Measurements from ENCODE around the gene NRARP. TPM values are rescaled to one million over a fixed set of nuclear protein-coding genes. Genes with fewer than 3 reads are reported as not detected.

Gene NRARP
- total and polyA plus RNA-seq, 2 donors: 1.6 to 3.1 TPM

- no peak overlapping the region for H3K4me3 ChIP-seq (ENCODE audit: low read length in 2 of 2)
- peaks cover 76 to 82% of the 10 kb centered on the region in 2 donors for H3K27me3 ChIP-seq (ENCODE audit: control insufficient read depth in 2 of 2, insufficient read depth in 1 of 2, low read length in 1 of 2)
- WGBS: 60% methylated on average over 24 of the region's 24 CpGs
These were observed 5.1 kb downstream of the NRARP start for GRCh38 chr9:137296670-137297664.

GRCh38 chr9:137295849-137296669, 6.0 kb downstream of the NRARP start:
- Histone ChIP-seq H3K4me3 (ENCODE audit: low read length in 2 of 2) (peak overlapping the region in 1 of 2 donors; percentile 44), H3K36me3 (ENCODE audit: control insufficient read depth in 2 of 2, insufficient read depth in 2 of 2, low read length in 1 of 2) (no peaks in the 10 kb centered on the region), H3K9me3 (ENCODE audit: control insufficient read depth in 2 of 2, insufficient read depth in 1 of 2, low read length in 1 of 2) (peaks cover 3 to 15% of the 10 kb centered on the region in 2 donors), H3K27ac (ENCODE audit: low read depth in 1 of 2, low read length in 1 of 2) (no peak overlapping the region), H3K27me3 (ENCODE audit: control insufficient read depth in 2 of 2, insufficient read depth in 1 of 2, low read length in 1 of 2) (peaks cover 68 to 76% of the 10 kb centered on the region in 2 donors), H3K4me1 (ENCODE audit: control insufficient read depth in 2 of 2, insufficient read depth in 2 of 2, low read length in 2 of 2) (peaks cover 3 to 15% of the 10 kb centered on the region in 2 donors)
- WGBS: 22% methylated on average over 78 of the region's 78 CpGs
- no peak for DNase-seq (ENCODE audit: low read depth in 6 of 9, low spot score in 9 of 9)

More at GRCh38 chr9:137296670-137297664, 5.1 kb downstream of the NRARP start:
- Histone ChIP-seq H3K4me1 (ENCODE audit: control insufficient read depth in 2 of 2, insufficient read depth in 2 of 2, low read length in 2 of 2) (peaks cover 8 to 18% of the 10 kb centered on the region in 2 donors), H3K27ac (ENCODE audit: low read depth in 1 of 2, low read length in 1 of 2) (no peak overlapping the region), H3K9me3 (ENCODE audit: control insufficient read depth in 2 of 2, insufficient read depth in 1 of 2, low read length in 1 of 2) (peaks cover 3 to 15% of the 10 kb centered on the region in 2 donors), H3K36me3 (ENCODE audit: control insufficient read depth in 2 of 2, insufficient read depth in 2 of 2, low read length in 1 of 2) (no peaks in the 10 kb centered on the region)
- DNase-seq (ENCODE audit: low read depth in 6 of 9, low spot score in 9 of 9): no peak

DNA sequence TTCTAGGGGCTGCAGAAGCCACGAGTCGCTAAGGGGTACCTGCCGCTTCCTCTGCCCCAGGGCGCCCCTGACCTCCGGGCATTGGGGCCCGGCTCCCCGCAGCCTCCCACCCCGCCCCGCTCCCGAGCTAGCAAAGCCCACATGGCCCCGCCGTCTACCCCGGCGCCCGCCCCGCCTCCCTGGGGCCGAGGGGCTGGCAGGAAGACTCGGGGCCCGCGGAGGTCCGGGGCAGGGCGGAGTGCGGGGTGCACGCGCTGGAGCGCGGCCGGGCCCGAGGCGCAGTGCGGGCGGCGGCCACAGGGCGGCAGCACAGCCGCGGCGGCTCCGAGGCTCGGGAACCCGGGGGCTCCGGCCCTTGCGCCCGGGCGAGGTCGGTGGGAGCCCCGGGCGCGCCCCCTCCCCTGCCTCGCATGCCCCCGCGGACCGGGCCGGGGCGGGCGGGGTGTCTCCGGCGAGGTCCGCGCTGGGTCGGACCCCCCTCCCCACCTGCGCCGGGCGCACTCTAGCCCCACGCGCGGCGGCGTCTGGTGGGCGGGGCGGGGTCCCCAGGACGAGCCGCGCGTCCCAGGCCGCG, 6.7 kb downstream of the NRARP start:
- 2% methylated on average over 76 of the region's 76 CpGs for whole genome bisulfite sequencing
- DNase-seq (ENCODE audit: low read depth in 6 of 9, low spot score in 9 of 9): no peak
- H3K27ac ChIP-seq (ENCODE audit: low read depth in 1 of 2, low read length in 1 of 2): no peak overlapping the region

GRCh38 chr9:137294681-137295237, 7.3 kb downstream of the NRARP start:
- WGBS: 13% methylated on average over 35 of the region's 35 CpGs
- peaks cover 0 to 11% of the 10 kb centered on the region in 2 donors for H3K4me1 ChIP-seq (ENCODE audit: control insufficient read depth in 2 of 2, insufficient read depth in 2 of 2, low read length in 2 of 2)
- DNase-seq (ENCODE audit: low read depth in 6 of 9, low spot score in 9 of 9): no peak
- peaks cover 55 to 66% of the 10 kb centered on the region in 2 donors for H3K27me3 ChIP-seq (ENCODE audit: control insufficient read depth in 2 of 2, insufficient read depth in 1 of 2, low read length in 1 of 2)
- H3K27ac ChIP-seq (ENCODE audit: low read depth in 1 of 2, low read length in 1 of 2): no peak overlapping the region
- peaks cover 3 to 15% of the 10 kb centered on the region in 2 donors for H3K9me3 ChIP-seq (ENCODE audit: control insufficient read depth in 2 of 2, insufficient read depth in 1 of 2, low read length in 1 of 2)
- H3K36me3 ChIP-seq (ENCODE audit: control insufficient read depth in 2 of 2, insufficient read depth in 2 of 2, low read length in 1 of 2): no peaks in the 10 kb centered on the region
- H3K4me3 ChIP-seq (ENCODE audit: low read length in 2 of 2): no peak overlapping the region

More for the DNA sequence above, 6.7 kb downstream of the NRARP start:
- Histone ChIP-seq H3K4me3 (ENCODE audit: low read length in 2 of 2) (peak overlapping the region in 1 of 2 donors; percentile 44), H3K4me1 (ENCODE audit: control insufficient read depth in 2 of 2, insufficient read depth in 2 of 2, low read length in 2 of 2) (peaks cover 0 to 15% of the 10 kb centered on the region in 2 donors), H3K27me3 (ENCODE audit: control insufficient read depth in 2 of 2, insufficient read depth in 1 of 2, low read length in 1 of 2) (peaks cover 60 to 68% of the 10 kb centered on the region in 2 donors), H3K9me3 (ENCODE audit: control insufficient read depth in 2 of 2, insufficient read depth in 1 of 2, low read length in 1 of 2) (peaks cover 3 to 15% of the 10 kb centered on the region in 2 donors), H3K36me3 (ENCODE audit: control insufficient read depth in 2 of 2, insufficient read depth in 2 of 2, low read length in 1 of 2) (no peaks in the 10 kb centered on the region)

GRCh38 chr9:137294091-137294680, 7.9 kb downstream of the NRARP start:
- H3K4me1 ChIP-seq (ENCODE audit: control insufficient read depth in 2 of 2, insufficient read depth in 2 of 2, low read length in 2 of 2): peaks cover 0 to 8% of the 10 kb centered on the region in 2 donors
- peaks cover 3 to 15% of the 10 kb centered on the region in 2 donors for H3K9me3 ChIP-seq (ENCODE audit: control insufficient read depth in 2 of 2, insufficient read depth in 1 of 2, low read length in 1 of 2)
- no peak overlapping the region for H3K27ac ChIP-seq (ENCODE audit: low read depth in 1 of 2, low read length in 1 of 2)
- no peaks in the 10 kb centered on the region for H3K36me3 ChIP-seq (ENCODE audit: control insufficient read depth in 2 of 2, insufficient read depth in 2 of 2, low read length in 1 of 2)
- no peak overlapping the region for H3K4me3 ChIP-seq (ENCODE audit: low read length in 2 of 2)
- peaks cover 49 to 61% of the 10 kb centered on the region in 2 donors for H3K27me3 ChIP-seq (ENCODE audit: control insufficient read depth in 2 of 2, insufficient read depth in 1 of 2, low read length in 1 of 2)
- no peak for DNase-seq (ENCODE audit: low read depth in 6 of 9, low spot score in 9 of 9)
- WGBS: 44% methylated on average over 11 of the region's 11 CpGs

- Histone ChIP-seq H3K4me1 (ENCODE audit: control insufficient read depth in 2 of 2, insufficient read depth in 2 of 2, low read length in 2 of 2) (peaks cover 0 to 7% of the 10 kb centered on the region in 2 donors), H3K36me3 (ENCODE audit: control insufficient read depth in 2 of 2, insufficient read depth in 2 of 2, low read length in 1 of 2) (no peaks in the 10 kb centered on the region), H3K27ac (ENCODE audit: low read depth in 1 of 2, low read length in 1 of 2) (no peak overlapping the region), H3K4me3 (ENCODE audit: low read length in 2 of 2) (no peak overlapping the region), H3K27me3 (ENCODE audit: control insufficient read depth in 2 of 2, insufficient read depth in 1 of 2, low read length in 1 of 2) (peaks cover 43 to 55% of the 10 kb centered on the region in 2 donors), H3K9me3 (ENCODE audit: control insufficient read depth in 2 of 2, insufficient read depth in 1 of 2, low read length in 1 of 2) (peaks cover 3 to 15% of the 10 kb centered on the region in 2 donors)
- 93% methylated on average over 29 of the region's 29 CpGs for WGBS
- no peak for DNase-seq (ENCODE audit: low read depth in 6 of 9, low spot score in 9 of 9)
These were observed 8.5 kb downstream of the NRARP start for GRCh38 chr9:137293482-137294090.

GRCh38 chr9:137293094-137293481, 9.0 kb downstream of the NRARP start:
- H3K36me3 ChIP-seq (ENCODE audit: control insufficient read depth in 2 of 2, insufficient read depth in 2 of 2, low read length in 1 of 2): no peaks in the 10 kb centered on the region
- peaks cover 38 to 50% of the 10 kb centered on the region in 2 donors for H3K27me3 ChIP-seq (ENCODE audit: control insufficient read depth in 2 of 2, insufficient read depth in 1 of 2, low read length in 1 of 2)
- H3K27ac ChIP-seq (ENCODE audit: low read depth in 1 of 2, low read length in 1 of 2): no peak overlapping the region
- DNase-seq (ENCODE audit: low read depth in 6 of 9, low spot score in 9 of 9): no peak
- peaks cover 0 to 4% of the 10 kb centered on the region in 2 donors for H3K4me1 ChIP-seq (ENCODE audit: control insufficient read depth in 2 of 2, insufficient read depth in 2 of 2, low read length in 2 of 2)
- 94% methylated on average over 15 of the region's 15 CpGs for WGBS
- H3K4me3 ChIP-seq (ENCODE audit: low read length in 2 of 2): no peak overlapping the region
- H3K9me3 ChIP-seq (ENCODE audit: control insufficient read depth in 2 of 2, insufficient read depth in 1 of 2, low read length in 1 of 2): peaks cover 3 to 15% of the 10 kb centered on the region in 2 donors

DNA sequence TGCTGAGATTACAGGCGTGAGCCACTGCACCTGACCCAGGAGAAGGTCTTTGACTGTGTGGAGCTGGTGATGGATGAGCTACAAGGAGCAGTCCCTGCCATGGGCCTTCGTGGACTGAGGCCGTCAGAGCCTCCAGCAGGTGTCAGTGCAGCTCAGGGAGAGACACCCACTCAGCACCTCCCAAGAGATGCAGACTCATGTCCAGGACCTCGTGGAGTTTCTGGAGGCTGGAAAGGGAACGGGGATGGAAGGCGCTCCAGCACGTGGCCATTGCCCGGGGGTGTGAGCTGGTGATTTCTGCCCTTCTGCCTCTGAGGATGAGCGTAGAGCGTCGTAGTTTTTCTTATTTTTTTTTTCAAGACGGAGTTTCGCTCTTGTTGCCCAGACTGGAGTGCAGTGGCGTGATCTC, 15.1 kb downstream of the NRARP start:
- 62% methylated on average over 14 of the region's 14 CpGs for WGBS
- Histone ChIP-seq H3K4me1 (ENCODE audit: control insufficient read depth in 2 of 2, insufficient read depth in 2 of 2, low read length in 2 of 2) (no peaks in the 10 kb centered on the region), H3K36me3 (ENCODE audit: control insufficient read depth in 2 of 2, insufficient read depth in 2 of 2, low read length in 1 of 2) (no peaks in the 10 kb centered on the region), H3K27ac (ENCODE audit: low read depth in 1 of 2, low read length in 1 of 2) (no peak overlapping the region), H3K27me3 (ENCODE audit: control insufficient read depth in 2 of 2, insufficient read depth in 1 of 2, low read length in 1 of 2) (peaks cover 2 to 40% of the 10 kb centered on the region in 2 donors), H3K4me3 (ENCODE audit: low read length in 2 of 2) (no peak overlapping the region), H3K9me3 (ENCODE audit: control insufficient read depth in 2 of 2, insufficient read depth in 1 of 2, low read length in 1 of 2) (peaks cover 0 to 2% of the 10 kb centered on the region in 2 donors)
- peak in 1 of 9 donors; percentile 43 for DNase-seq (ENCODE audit: low read depth in 6 of 9, low spot score in 9 of 9)

All from thymus (tissue), 11 donors.